HG02884 (cell line): Measurements from ENCODE around the gene BRICD5.
A peak's percentile ranks its signal among the peaks of the same experiment; 100 is the strongest.

Experiments
- ATAC-seq: cut with Tn5 transposase; IDR thresholded peaks from one replicate; pipeline ENCODE4 v1.9.1; 2021; ENCODE audit warnings: mild to moderate bottlenecking, moderate library complexity; ENCODE audit not compliant: unreplicated experiment

Gene BRICD5

DNA sequence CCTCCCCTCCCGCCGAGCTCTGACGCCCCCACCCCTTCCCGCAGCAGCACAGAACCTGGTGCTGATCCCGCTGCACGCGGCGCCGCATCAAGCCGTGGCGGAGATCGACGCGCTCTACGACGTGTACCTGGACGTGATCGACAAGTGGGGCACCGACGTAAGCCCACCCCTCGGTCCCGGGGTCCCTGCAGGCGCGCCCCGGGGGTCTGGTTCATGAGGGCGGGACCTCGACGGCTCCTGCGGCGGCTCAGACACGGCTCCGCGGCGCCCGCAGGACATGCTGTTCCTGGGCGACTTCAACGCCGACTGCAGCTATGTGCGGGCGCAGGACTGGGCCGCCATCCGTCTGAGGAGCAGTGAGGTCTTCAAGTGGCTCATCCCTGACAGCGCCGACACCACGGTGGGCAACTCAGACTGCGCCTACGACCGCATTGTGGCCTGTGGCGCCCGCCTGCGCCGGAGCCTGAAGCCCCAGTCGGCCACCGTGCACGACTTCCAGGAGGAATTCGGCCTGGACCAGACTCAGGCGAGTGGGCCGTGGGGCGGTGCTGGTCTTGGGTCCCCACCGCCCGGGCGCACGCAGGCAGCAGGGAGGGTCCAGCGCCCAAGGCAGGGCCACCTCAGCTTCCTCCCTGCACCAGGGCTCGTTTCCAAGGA, 27.0 kb upstream of the BRICD5 start:
- no peak for ATAC-seq

DNA sequence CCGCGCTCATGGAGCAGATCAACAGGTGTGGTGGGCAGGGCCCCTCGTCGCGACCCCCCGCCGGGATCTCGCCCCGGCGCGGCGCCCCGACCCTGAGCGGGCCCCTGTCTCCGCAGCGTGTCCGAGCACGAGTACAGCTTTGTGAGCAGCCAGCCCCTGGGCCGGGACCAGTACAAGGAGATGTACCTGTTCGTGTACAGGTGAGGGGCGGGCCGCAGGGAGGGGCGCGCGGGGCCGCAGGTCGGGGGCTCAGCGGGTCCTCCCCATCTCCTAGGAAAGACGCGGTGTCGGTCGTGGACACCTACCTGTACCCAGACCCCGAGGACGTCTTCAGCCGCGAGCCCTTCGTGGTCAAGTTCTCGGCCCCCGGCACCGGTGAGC, 26.4 kb upstream of the BRICD5 start:
- ATAC-seq, result no peak

- no peak for ATAC-seq
Observed at GRCh38 chr16:2236337-2237101, 25.9 kb upstream of the BRICD5 start, which contains the start of gene DNASE1L2. TSS of gene DNASE1L2 (plus strand) at chr16:2236444. CDS start at chr16:2236817, 373 bp downstream.

- ATAC-seq, result no peak
Observed at GRCh38 chr16:2235695-2236336, 25.2 kb upstream of the BRICD5 start.

- ATAC-seq, result no peak
Observed at GRCh38 chr16:2235234-2235651, 24.6 kb upstream of the BRICD5 start.

DNA sequence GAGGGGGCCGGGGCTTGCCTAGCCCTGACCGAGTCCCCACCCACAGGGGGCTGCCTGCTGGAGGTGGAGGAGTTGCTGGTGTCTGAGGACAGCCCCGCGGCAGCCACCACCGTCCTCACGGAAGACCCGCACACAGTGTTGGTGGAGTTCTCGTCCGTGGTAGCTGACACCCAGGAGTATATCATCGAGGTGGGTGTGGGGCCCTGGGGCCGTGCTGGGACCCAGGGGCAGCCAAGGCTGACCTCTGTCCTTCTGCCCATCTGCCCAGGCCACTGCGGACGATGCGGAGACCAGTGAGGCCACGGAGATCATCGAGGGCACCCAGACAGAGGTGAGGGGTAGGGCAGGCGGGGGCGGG, 24.1 kb upstream of the BRICD5 start:
- ATAC-seq, result no peak

DNA sequence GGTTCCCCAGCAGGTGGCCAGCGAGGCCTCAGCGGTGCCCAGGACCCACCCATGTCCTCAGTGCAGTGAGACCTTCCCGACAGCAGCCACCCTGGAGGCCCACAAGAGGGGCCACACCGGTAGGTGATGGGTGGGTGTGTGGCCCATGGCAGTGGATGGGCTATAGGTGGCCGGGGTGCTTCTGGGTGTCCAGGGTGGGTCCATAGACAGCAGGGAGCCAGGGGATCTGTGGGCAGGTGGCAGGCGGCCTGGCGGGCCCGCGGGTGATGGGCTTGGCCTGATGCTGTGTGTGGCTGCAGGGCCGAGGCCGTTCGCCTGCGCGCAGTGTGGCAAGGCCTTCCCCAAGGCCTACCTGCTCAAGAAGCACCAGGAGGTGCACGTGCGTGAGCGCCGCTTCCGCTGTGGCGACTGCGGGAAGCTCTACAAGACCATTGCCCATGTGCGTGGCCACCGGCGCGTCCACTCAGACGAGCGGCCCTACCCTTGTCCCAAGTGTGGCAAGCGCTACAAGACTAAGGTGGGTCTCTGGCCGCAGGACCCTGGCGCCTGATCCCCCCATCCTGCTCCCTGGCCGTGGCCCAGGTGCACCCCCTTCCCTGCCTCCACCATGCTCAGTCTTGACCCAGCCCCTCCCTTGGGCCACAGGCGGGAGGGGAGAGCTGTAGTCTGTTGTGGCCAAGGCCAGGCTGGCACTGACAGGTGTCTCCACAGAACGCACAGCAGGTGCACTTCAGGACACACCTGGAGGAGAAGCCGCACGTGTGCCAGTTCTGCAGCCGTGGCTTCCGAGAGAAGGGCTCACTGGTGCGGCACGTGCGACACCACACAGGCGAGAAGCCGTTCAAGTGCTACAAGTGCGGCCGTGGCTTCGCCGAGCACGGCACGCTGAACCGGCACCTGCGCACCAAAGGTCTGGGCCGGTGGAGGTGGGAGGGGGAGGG, 23.5 kb upstream of the BRICD5 start:
- no peak for ATAC-seq

DNA sequence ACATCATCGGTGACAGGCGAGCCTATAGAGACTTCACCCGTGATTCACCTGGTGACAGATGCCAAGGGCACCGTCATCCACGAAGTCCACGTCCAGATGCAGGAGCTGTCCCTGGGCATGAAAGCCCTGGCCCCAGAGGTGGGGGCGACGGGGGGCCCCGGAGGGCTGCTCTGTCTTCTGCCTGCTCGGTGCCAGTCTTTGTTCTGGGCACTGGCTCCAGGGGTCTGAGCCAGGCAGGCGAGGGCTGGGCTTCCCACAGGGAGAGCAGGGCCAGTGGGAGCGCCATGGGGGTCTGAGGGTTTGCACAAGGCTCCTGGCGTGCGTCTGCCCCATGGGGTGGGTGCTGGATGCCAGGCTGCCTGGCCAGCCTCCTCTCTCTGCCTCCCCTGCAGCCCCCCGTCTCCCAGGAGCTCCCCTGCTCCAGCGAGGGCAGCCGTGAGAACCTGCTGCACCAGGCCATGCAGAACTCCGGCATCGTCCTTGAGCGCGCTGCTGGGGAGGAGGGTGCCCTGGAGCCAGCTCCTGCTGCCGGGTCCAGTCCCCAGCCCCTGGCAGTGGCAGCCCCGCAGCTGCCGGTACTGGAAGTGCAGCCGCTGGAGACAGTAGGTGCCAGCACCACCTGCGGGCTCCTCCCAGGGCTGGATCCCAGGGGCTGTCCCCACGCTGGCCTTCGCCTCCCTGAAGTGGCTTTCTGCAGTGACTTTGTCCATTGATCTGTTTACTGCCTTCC, 22.5 kb upstream of the BRICD5 start:
- ATAC-seq, result no peak

- no peak for ATAC-seq
Observed at GRCh38 chr16:2232094-2232990, 21.7 kb upstream of the BRICD5 start.

GRCh38 chr16:2231016-2231931, 20.6 kb upstream of the BRICD5 start:
- no peak for ATAC-seq

- ATAC-seq, result no peak
Observed at GRCh38 chr16:2230376-2230775, 19.7 kb upstream of the BRICD5 start.

DNA sequence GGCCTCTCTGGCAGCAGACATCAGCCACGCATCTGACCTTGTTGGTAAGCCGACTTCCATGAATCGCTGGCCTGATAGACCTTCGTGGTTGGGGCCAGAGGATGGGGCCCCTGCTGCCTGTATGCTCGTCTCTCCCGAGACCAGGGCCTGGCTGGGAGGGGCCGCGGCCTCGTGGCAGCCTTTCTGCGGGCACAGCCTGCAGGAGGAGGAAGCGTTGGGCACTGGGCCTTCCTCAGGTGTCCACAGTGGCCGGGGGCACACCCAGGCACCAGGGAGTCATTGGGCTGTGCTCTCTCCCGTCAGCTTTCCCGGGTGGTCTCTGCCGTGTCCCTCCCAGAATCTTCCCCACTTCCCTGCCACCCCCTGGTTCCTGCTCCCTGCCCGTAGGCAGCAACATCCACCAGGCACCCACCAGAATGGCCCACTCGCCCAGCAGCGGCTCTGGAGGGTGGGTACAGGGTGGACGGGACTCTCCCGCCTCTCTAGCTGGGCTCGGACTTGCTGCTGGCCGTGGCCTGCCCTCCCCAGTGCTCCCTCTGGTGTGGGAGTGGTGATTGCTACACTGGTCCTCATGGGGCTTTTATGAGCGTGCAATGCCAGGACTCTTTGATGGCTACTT, 19.1 kb upstream of the BRICD5 start:
- no peak for ATAC-seq

DNA sequence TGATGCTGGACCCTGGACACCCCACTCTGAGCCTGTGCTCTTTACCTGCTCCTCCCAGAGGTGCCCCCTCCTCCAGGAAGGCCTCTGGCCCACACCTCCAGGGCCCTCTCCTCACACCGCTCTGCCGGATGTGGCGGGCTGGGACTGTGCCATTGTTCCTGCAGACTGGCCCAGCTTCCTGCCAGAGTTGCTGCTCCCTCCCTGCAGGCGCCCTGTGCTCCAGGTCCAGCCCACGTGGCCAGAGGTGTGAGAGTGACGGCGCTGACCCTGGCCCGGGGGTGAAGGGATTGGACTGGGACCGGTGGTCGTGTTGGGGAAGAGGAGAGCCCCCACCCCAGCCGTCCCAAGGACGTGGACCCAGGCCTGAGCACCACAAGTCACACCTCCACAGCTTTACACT, 18.4 kb upstream of the BRICD5 start:
- no peak for ATAC-seq

DNA sequence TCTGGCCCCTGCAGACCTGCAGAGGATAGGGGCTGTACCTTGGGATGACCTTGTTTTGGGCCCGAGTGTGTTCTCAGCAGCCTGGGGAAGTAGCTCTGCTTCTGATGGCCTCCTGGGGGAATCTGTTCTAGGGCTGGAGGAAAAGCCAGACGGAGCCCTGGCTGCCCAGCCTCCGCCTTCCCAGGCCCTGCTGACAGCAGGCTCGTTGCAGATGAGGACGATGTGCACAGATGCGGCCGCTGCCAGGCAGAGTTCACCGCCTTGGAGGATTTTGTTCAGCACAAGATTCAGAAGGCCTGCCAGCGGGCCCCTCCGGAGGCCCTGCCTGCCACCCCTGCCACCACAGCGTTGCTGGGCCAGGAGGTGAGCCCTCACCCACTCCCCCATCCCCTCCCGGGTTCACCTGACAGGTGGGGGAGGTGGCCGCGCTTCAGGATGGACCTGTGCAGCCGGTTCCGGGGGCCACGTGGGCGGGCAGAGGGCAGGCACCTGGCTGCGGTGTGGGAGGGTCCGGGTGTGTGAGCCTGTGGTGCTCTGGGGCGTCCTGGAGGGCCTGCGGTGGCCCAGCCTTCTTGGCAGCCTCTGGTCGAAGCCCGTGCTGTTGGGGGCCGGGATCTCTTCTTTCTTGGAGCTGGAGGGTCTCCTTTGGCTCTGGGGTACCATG, 17.6 kb upstream of the BRICD5 start:
- ATAC-seq, result no peak

DNA sequence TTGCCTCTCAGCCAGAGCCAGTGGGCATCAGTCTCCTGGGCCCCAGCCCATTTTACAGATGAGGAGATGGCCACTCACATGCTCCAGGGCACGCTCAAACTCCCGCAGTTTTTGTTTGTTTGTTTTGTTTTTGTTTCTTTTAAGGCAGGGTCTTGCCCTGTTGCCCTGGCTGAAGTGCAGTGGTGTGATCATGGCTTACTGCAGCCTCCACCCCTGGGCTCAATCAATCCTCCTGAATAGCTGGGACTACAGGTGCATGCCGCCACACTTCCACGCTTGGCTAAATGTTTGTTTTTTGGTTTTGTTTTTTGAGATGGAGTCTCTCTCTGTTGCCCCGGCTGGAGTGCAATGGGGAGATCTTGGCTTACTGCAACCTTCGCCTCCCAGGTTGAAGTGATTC, 16.3 kb upstream of the BRICD5 start:
- no peak for ATAC-seq

DNA sequence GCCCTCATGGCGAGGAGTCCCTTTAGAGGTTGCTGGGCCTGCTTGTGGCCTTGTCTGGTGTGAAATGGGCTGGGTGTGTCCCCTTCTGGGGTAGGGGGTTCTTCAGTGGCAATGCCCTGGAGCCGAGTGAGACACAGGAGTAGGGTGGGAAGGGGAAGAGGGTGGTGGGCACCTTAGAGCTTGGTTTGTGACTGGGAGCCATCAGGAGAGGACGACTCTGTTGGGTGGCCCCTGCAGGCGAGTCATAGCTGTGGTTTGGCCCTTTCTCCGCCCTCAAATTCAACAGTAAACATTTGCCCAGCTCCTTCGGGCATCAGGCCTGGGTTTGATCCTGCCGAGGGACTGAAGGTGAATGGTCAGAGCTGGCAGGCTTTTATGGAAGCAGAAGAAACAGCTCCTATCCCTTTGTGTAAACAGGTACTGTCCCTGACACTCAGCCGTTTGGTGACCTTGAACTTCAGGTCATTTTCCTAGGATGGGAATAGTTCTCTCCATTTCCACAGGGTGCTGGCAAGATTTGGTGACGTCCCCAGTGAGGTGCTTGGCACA, 15.7 kb upstream of the BRICD5 start:
- ATAC-seq, result no peak

GRCh38 chr16:2223942-2224486, 13.4 kb upstream of the BRICD5 start:
- peak; percentile 20 for ATAC-seq
